ENCODE measurements around the gene DOCK3. TPM values are rescaled to one million over a fixed set of nuclear protein-coding genes. Genes with fewer than 3 reads are reported as not detected.

The DOCK3 gene
- total and polyA plus RNA-seq, 10 of the 15 experiments (the other 5 are each of a cell fraction or from before 2014, with no cell fraction given): 0.02 to 0.52 (median 0.04) TPM; not detected in 5

DNA sequence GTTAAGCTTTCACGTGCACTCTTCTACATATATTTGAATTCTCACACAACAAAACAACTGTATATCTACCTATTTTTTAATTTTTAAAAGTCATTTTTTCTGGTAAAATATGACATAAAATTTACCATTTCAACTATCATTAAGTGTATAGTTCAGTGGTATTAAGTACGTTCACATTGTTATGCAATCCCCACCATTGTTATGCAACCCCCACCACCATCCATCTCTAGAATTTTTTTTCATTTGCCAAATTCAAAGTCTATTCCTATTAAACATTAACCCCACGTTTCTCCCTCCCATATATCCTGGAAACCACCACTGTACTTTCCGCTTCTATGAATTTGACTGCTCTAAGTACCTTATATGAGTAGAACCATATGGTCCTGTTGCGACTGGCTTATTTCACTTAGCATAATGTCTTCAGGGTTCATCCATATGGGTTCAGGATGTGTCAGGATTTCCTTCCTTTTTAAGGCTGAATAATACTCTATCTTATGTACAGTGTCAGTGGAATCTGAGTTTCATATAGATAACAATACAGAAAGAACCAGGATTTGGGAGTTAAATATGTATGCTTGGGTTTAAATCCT, 279.2 kb downstream of the DOCK3 start (continued):
- TF ChIP-seq, protein P1, sequence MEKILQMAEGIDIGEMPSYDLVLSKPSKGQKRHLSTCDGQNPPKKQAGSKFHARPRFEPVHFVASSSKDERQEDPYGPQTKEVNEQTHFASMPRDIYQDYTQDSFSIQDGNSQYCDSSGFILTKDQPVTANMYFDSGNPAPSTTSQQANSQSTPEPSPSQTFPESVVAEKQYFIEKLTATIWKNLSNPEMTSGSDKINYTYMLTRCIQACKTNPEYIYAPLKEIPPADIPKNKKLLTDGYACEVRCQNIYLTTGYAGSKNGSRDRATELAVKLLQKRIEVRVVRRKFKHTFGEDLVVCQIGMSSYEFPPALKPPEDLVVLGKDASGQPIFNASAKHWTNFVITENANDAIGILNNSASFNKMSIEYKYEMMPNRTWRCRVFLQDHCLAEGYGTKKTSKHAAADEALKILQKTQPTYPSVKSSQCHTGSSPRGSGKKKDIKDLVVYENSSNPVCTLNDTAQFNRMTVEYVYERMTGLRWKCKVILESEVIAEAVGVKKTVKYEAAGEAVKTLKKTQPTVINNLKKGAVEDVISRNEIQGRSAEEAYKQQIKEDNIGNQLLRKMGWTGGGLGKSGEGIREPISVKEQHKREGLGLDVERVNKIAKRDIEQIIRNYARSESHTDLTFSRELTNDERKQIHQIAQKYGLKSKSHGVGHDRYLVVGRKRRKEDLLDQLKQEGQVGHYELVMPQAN (conservative IDR thresholded peaks at IDR 0.05): no peak

DNA sequence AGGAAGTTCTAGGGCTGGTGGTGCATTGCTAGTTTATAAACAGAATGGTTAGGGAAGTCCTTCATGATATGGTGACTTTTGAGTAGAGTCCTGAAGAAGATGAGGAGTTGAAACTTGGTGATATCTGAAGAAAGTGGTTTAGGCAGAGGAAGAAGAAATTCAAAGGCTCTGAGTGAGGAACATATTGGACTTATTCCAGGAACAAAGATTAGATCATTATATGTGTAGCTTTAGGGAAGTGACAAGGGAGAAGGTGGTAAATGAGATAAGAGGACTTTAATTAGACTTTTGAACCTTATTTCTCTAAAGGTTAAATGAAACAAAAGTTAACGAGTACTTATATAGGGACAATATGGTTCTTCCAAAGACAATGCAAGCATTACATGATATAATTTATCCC, 286.7 kb downstream of the DOCK3 start:
- Histone ChIP-seq H2AFZ (ENCODE audit: control insufficient read depth, low read depth, low read length) (no peak overlapping the region), H4K20me1 (ENCODE audit: control insufficient read depth, insufficient read depth) (no peaks in the 10 kb centered on the region), H3K4me3 (no peak overlapping the region), H3K4me2 (ENCODE audit: control insufficient read depth, insufficient read depth) (no peak overlapping the region), H3K4me1 (ENCODE audit: control insufficient read depth, insufficient read depth, low read length) (no peaks in the 10 kb centered on the region), H3K27ac (ENCODE audit: control insufficient read depth, insufficient read depth) (no peak overlapping the region), H3K9me3 (replicated peaks; ENCODE audit: control insufficient read depth, insufficient read depth, low read length) (no peaks in the 10 kb centered on the region), H3K36me3 (ENCODE audit: control insufficient read depth in 2 of 2, insufficient read depth in 2 of 2, low read length in 1 of 2) (no peaks in the 10 kb centered on the region), H3K27me3 (replicated peaks in 1 of 2; ENCODE audit: control insufficient read depth in 2 of 2, insufficient read depth in 2 of 2, low read length in 1 of 2) (no peaks in the 10 kb centered on the region; a peak in 1 of 4 replicates), H3K79me2 (ENCODE audit: control insufficient read depth, insufficient read depth, low read length) (no peaks in the 10 kb centered on the region), H3K9ac (ENCODE audit: control insufficient read depth, insufficient read depth, low read length) (no peak overlapping the region)
- WGBS (ENCODE audit: insufficient coverage, insufficient replicate concordance, low lambda C conversion rate, missing lambda C conversion rate): 57% methylated on average over 1 of the region's 1 CpG
- in situ Hi-C loops (cut with MboI): no loop called here
- intact Hi-C loops (cut with micrococcal nuclease; ENCODE audit: unreplicated experiment): no loop called here
- BruUV-seq (replicated peaks): no TSS peak
- RAD21 ChIA-PET (ENCODE audit: unreplicated experiment): no interaction called here
- no peak for ATAC-seq
- FAIRE-seq: no peak
- SMC1A ChIA-PET (ENCODE audit: uncharacterized antibody, unreplicated experiment): no interaction called here
- CTCF ChIA-PET: interaction anchor here (1.0 kb wide), 1 partner anchor 11 kb away, joined by 3 read pairs; no protein-coding TSS in a partner anchor
- no peak for DNase-seq (ENCODE audit: low read depth, low spot score)
- POLR2A ChIA-PET: no interaction called here
- no peak for TF ChIP-seq BHLHE40 (IDR thresholded peaks at IDR 0.05; ENCODE audit: borderline replicate concordance in 1 of 2, low read depth in 2 of 2, low read length in 1 of 2)
- TF ChIP-seq BACH1 (IDR thresholded peaks at IDR 0.05; ENCODE audit: borderline replicate concordance): no peak
- TF ChIP-seq ZNF217 (IDR thresholded peaks at IDR 0.05): no peak
- TF ChIP-seq DPF2 (IDR thresholded peaks at IDR 0.05): no peak
- TF ChIP-seq SMAD5 (IDR thresholded peaks at IDR 0.05; ENCODE audit: low read depth): no peak
- no peak for TF ChIP-seq ZNF207 (IDR thresholded peaks at IDR 0.05; ENCODE audit: borderline replicate concordance)
- TF ChIP-seq, protein P2, sequence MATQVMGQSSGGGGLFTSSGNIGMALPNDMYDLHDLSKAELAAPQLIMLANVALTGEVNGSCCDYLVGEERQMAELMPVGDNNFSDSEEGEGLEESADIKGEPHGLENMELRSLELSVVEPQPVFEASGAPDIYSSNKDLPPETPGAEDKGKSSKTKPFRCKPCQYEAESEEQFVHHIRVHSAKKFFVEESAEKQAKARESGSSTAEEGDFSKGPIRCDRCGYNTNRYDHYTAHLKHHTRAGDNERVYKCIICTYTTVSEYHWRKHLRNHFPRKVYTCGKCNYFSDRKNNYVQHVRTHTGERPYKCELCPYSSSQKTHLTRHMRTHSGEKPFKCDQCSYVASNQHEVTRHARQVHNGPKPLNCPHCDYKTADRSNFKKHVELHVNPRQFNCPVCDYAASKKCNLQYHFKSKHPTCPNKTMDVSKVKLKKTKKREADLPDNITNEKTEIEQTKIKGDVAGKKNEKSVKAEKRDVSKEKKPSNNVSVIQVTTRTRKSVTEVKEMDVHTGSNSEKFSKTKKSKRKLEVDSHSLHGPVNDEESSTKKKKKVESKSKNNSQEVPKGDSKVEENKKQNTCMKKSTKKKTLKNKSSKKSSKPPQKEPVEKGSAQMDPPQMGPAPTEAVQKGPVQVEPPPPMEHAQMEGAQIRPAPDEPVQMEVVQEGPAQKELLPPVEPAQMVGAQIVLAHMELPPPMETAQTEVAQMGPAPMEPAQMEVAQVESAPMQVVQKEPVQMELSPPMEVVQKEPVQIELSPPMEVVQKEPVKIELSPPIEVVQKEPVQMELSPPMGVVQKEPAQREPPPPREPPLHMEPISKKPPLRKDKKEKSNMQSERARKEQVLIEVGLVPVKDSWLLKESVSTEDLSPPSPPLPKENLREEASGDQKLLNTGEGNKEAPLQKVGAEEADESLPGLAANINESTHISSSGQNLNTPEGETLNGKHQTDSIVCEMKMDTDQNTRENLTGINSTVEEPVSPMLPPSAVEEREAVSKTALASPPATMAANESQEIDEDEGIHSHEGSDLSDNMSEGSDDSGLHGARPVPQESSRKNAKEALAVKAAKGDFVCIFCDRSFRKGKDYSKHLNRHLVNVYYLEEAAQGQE (IDR thresholded peaks at IDR 0.05; ENCODE audit: low read depth, low read length): no peak
- no peak for TF ChIP-seq JUND (IDR thresholded peaks at IDR 0.05; ENCODE audit: low read depth, low read length)
- TF ChIP-seq ESRRA (IDR thresholded peaks at IDR 0.05; ENCODE audit: low read length): no peak
- no peak for TF ChIP-seq PBX3 (IDR thresholded peaks at IDR 0.05; ENCODE audit: insufficient replicate concordance, low read depth, low read length)
- TF ChIP-seq, protein P3, sequence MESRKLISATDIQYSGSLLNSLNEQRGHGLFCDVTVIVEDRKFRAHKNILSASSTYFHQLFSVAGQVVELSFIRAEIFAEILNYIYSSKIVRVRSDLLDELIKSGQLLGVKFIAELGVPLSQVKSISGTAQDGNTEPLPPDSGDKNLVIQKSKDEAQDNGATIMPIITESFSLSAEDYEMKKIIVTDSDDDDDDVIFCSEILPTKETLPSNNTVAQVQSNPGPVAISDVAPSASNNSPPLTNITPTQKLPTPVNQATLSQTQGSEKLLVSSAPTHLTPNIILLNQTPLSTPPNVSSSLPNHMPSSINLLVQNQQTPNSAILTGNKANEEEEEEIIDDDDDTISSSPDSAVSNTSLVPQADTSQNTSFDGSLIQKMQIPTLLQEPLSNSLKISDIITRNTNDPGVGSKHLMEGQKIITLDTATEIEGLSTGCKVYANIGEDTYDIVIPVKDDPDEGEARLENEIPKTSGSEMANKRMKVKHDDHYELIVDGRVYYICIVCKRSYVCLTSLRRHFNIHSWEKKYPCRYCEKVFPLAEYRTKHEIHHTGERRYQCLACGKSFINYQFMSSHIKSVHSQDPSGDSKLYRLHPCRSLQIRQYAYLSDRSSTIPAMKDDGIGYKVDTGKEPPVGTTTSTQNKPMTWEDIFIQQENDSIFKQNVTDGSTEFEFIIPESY (IDR thresholded peaks at IDR 0.05): no peak
- no peak for TF ChIP-seq NFYB (IDR thresholded peaks at IDR 0.05; ENCODE audit: insufficient read depth, low read depth, low read length)
- no peak for TF ChIP-seq LARP7 (IDR thresholded peaks at IDR 0.05)
